K562 (cell line): ENCODE measurements around the gene C7orf25.

ENCODE experiments used
- MAFK ChIP-seq: IDR thresholded peaks from 2 replicates; pipeline ENCODE4 v1.6.1; 2011; ENCODE audit warnings: low read length, improper control_type of control experiment
- MYC ChIP-seq, 2 experiments: fragments of 250-450 bp in 1 of 2; sonication (Bioruptor Pico) in 1 of 2; IDR thresholded peaks; 2 replicates each; pipeline versions ENCODE4 v1.5.1 to v1.6.1; 2012 to 2021; ENCODE audit warnings: low read depth in 2 of 2, borderline replicate concordance in 1 of 2, improper control_type of control experiment in 1 of 2, low read length in 1 of 2, mild to moderate bottlenecking in 1 of 2, moderate library complexity in 1 of 2
- RNF2 ChIP-seq: sonication (generic); IDR thresholded peaks from 2 replicates; pipeline ENCODE4 v1.6.1; 2016
- ZNF354B ChIP-seq: fragments of 250-450 bp; sonication (Bioruptor Pico); IDR thresholded peaks from 2 replicates; pipeline ENCODE4 v1.4.0; 2020
- TF ChIP-seq, protein P1 (sequence below): sonication (generic); formaldehyde crosslinking; IDR thresholded peaks from 2 replicates; pipeline ENCODE4 v1.5.0; 2020; ENCODE audit warnings: missing genetic modification reagents

DNA sequence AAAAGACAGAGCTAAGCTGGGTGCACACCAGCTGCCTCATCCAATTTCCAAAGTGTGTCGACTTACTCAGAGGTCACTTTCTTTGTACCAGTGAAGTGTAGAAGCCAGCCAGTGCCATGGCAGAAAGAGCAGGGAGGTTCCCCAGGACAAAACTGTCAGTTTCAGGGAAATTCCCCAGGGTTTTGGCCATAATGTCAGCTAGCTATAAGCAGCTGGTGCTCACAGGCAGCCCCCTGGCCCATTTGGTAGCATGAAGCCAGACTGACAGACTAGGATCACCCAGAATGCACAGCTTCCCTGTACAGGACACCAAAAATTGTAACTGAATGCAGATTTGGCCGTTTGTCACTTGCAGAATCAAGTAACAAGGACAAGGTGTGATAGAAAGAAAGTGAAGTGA lies 48.9 kb upstream of the C7orf25 start:
- TF ChIP-seq RNF2 (no peak), MAFK (no peak), MYC (IDR thresholded peaks at IDR 0.05; ENCODE audit: low read depth, low read length) (no peak), MYC (CRISPR knock-in tag; IDR thresholded peaks at IDR 0.05; ENCODE audit: borderline replicate concordance, low read depth) (no peak), ZNF354B (CRISPR knock-in tag) (no peak)
- TF ChIP-seq, protein P1, sequence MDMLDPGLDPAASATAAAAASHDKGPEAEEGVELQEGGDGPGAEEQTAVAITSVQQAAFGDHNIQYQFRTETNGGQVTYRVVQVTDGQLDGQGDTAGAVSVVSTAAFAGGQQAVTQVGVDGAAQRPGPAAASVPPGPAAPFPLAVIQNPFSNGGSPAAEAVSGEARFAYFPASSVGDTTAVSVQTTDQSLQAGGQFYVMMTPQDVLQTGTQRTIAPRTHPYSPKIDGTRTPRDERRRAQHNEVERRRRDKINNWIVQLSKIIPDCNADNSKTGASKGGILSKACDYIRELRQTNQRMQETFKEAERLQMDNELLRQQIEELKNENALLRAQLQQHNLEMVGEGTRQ (CRISPR knock-in tag), result no peak
